SK-N-SH treated with all-trans-retinoic acid at 6 μM for 48 hours (cell line): Measurements from ENCODE around the gene MEIS3.

ENCODE experiments used
- PPARA ChIP-seq: fragments of 250-450 bp; sonication (Bioruptor Pico); IDR thresholded peaks from 2 replicates; pipeline ENCODE4 v1.5.0; 2020; ENCODE audit warnings: mild to moderate bottlenecking, borderline replicate concordance
- RARB ChIP-seq: fragments of 250-450 bp; sonication (Bioruptor Pico); IDR thresholded peaks from 2 replicates; pipeline ENCODE4 v1.8.0; 2021; ENCODE audit warnings: mild to moderate bottlenecking, moderate library complexity
- ZFP3 ChIP-seq: fragments of 250-450 bp; sonication (Bioruptor Pico); IDR thresholded peaks from 2 replicates; pipeline ENCODE4 v1.5.0; 2020; ENCODE audit warnings: mild to moderate bottlenecking, moderate library complexity
- ZFP30 ChIP-seq: fragments of 450-650 bp; formaldehyde crosslinking; IDR thresholded peaks from 2 replicates; pipeline ENCODE4 v1.5.0; 2022; ENCODE audit warnings: mild to moderate bottlenecking, moderate library complexity
- TF ChIP-seq, protein P1 (sequence below): fragments of 250-450 bp; sonication (Bioruptor Pico); IDR thresholded peaks from 2 replicates; pipeline ENCODE4 v1.5.1; 2021; ENCODE audit warnings: mild to moderate bottlenecking, moderate library complexity
- TF ChIP-seq, protein P2 (sequence below): fragments of 250-450 bp; sonication (Bioruptor Pico); IDR thresholded peaks from 2 replicates; pipeline ENCODE4 v1.8.0; 2020; ENCODE audit warnings: mild to moderate bottlenecking, moderate library complexity, borderline replicate concordance
- TF ChIP-seq, protein P3 (sequence below): fragments of 250-450 bp; sonication (Bioruptor Pico); IDR thresholded peaks from 2 replicates; pipeline ENCODE4 v1.5.1; 2020; ENCODE audit warnings: low read depth, mild to moderate bottlenecking, moderate library complexity

DNA sequence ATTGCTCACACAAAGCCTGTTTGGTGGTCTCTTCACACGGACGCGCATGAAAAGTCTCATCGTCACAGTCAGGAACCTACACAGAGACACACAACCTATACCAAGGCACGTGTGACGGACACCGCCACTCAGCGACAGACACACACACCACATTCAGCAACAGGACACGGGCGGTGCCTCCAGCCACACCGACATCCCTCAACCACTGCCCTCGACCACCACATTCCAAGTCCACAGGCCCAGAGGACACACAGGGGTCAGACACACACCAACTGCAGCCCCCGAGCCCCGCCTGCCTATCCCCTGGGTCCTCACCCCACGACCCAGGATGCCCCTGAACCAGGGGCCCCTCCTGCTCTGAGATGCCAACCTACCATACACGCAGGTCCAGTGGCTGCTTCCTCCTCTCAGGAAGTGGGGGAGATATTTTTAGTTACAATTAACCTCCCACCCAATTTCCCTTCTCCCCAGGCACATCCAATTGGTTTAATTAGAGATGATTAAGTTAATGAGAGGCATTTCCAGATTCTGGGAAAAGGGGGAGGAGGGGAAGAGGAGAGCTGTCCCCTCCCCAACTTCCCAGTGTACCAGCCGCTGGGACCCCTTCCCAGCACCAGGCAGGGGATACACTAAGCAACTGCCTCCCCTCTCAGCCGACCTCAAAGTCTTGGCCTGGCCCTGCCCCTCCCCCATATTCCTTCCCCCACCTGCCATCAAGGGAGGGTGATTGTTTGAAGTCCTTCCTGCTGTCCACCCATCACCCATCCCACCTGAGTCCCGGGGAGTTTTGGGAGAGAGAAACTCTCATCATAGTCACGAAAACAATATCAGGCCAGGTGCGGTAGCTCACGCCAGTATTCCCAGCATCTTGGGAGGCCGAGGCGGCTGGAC is 20.4 kb downstream of the MEIS3 start:
- no peak for TF ChIP-seq RARB
- TF ChIP-seq ZFP30 (CRISPR knock-in tag), result no peak
- no peak for TF ChIP-seq ZFP3 (CRISPR knock-in tag)
- TF ChIP-seq, protein P1, sequence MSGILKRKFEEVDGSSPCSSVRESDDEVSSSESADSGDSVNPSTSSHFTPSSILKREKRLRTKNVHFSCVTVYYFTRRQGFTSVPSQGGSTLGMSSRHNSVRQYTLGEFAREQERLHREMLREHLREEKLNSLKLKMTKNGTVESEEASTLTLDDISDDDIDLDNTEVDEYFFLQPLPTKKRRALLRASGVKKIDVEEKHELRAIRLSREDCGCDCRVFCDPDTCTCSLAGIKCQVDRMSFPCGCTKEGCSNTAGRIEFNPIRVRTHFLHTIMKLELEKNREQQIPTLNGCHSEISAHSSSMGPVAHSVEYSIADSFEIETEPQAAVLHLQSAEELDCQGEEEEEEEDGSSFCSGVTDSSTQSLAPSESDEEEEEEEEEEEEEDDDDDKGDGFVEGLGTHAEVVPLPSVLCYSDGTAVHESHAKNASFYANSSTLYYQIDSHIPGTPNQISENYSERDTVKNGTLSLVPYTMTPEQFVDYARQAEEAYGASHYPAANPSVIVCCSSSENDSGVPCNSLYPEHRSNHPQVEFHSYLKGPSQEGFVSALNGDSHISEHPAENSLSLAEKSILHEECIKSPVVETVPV (CRISPR knock-in tag), result no peak
- TF ChIP-seq, protein P2, sequence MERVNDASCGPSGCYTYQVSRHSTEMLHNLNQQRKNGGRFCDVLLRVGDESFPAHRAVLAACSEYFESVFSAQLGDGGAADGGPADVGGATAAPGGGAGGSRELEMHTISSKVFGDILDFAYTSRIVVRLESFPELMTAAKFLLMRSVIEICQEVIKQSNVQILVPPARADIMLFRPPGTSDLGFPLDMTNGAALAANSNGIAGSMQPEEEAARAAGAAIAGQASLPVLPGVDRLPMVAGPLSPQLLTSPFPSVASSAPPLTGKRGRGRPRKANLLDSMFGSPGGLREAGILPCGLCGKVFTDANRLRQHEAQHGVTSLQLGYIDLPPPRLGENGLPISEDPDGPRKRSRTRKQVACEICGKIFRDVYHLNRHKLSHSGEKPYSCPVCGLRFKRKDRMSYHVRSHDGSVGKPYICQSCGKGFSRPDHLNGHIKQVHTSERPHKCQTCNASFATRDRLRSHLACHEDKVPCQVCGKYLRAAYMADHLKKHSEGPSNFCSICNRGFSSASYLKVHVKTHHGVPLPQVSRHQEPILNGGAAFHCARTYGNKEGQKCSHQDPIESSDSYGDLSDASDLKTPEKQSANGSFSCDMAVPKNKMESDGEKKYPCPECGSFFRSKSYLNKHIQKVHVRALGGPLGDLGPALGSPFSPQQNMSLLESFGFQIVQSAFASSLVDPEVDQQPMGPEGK (CRISPR knock-in tag), result no peak
- TF ChIP-seq, protein P3, sequence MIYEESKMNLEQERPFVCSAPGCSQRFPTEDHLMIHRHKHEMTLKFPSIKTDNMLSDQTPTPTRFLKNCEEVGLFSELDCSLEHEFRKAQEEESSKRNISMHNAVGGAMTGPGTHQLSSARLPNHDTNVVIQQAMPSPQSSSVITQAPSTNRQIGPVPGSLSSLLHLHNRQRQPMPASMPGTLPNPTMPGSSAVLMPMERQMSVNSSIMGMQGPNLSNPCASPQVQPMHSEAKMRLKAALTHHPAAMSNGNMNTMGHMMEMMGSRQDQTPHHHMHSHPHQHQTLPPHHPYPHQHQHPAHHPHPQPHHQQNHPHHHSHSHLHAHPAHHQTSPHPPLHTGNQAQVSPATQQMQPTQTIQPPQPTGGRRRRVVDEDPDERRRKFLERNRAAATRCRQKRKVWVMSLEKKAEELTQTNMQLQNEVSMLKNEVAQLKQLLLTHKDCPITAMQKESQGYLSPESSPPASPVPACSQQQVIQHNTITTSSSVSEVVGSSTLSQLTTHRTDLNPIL (CRISPR knock-in tag), result no peak
- TF ChIP-seq PPARA (CRISPR knock-in tag), result no peak
